HCT116 (cell line): ENCODE data around the gene MYO7B. TPM values are rescaled to one million over a fixed set of nuclear protein-coding genes. Genes with fewer than 3 reads are reported as not detected.

Experiments
- ATAC-seq: fragments of 200-7000 bp; cut with Tn5 transposase; 2 replicates; pipeline ENCODE4 v1.9.1; 2020; ENCODE audit warnings: mild to moderate bottlenecking, moderate library complexity
- BruUV-seq: library from RNA; stranded (reverse); fragments of 400-500 nt; replicated peaks from 2 replicates; lab custom pipeline; 2021; lab: Mats Ljungman, UMichigan
- CTCF ChIA-PET: fragments of 300-600 bp; sonication (Branson Sonifier 250); formaldehyde crosslinking; loops from one replicate; lab custom pipeline; 2021; ENCODE audit warnings: antibody characterized with exemption; lab: Charles Lee
- POLR2A ChIA-PET: fragments of 300-600, 350-600 bp; sonication (Branson Sonifier 250); formaldehyde crosslinking; loops from one replicate; lab custom pipeline; 2021; ENCODE audit warnings: antibody characterized with exemption; lab: Charles Lee
- RAD21 ChIA-PET, 2 experiments: fragments of 300-600 bp; sonication (Branson Sonifier 250); formaldehyde crosslinking; loops; one replicate each; lab custom pipeline; 2023; ENCODE audit warnings: low total read pairs in 2 of 2; ENCODE audit not compliant: uncharacterized antibody in 2 of 2, unreplicated experiment in 2 of 2, low non-redundant PET in 1 of 2; lab: Charles Lee
- DNase-seq: peaks from one replicate; pipeline ENCODE4 v3.0.0-alpha.2; 2010; ENCODE audit warnings: low read depth, low spot score
- H2AFZ ChIP-seq: fragments of 200-600 bp; shearing (Covaris generic), sonication (generic); 2 replicates; pipeline ENCODE4 v1.6.1; 2017; ENCODE audit warnings: low read depth, mixed run types, mixed read lengths, antibody characterized with exemption, low read length; ENCODE audit not compliant: poor library complexity, severe bottlenecking
- H3K27ac ChIP-seq: 2 replicates; pipeline ENCODE4 v1.5.1; 2012; ENCODE audit warnings: low read depth, low read length
- H3K27me3 ChIP-seq: fragments of 200-600 bp; sonication (generic); 2 replicates; pipeline ENCODE4 v1.6.1; 2016; ENCODE audit warnings: mixed run types, low read length, mixed read lengths; ENCODE audit not compliant: insufficient read depth
- H3K36me3 ChIP-seq, 2 experiments: fragments of 200-500 bp in 1 of 2; fragments of 200-600 bp in 1 of 2; sonication (Bioruptor generic) in 1 of 2; sonication (generic) in 1 of 2; 2 replicates each; pipeline versions ENCODE4 v1.5.1 to v1.6.1; 2014 to 2016; ENCODE audit warnings: low read length in 2 of 2, inconsistent platforms in 1 of 2, mixed read lengths in 1 of 2, mixed run types in 1 of 2; ENCODE audit not compliant: insufficient read depth in 2 of 2, control insufficient read depth in 1 of 2
- H3K4me1 ChIP-seq, 2 experiments: fragments of 200-600 bp in 1 of 2; sonication (generic) in 1 of 2; 2 replicates each; pipeline versions ENCODE4 v1.5.1 to v1.6.1; 2012 to 2017; ENCODE audit warnings: low read length in 2 of 2, inconsistent platforms in 1 of 2, mild to moderate bottlenecking in 1 of 2, mixed read lengths in 1 of 2, mixed run types in 1 of 2, moderate library complexity in 1 of 2; ENCODE audit not compliant: insufficient read depth in 2 of 2, control insufficient read depth in 1 of 2
- H3K4me2 ChIP-seq: fragments of 200-600 bp; sonication (generic); 2 replicates; pipeline ENCODE4 v1.6.1; 2017; ENCODE audit warnings: mixed run types, low read length, mixed read lengths
- H3K4me3 ChIP-seq, 2 experiments: fragments of 200-600 bp in 1 of 2; sonication (generic) in 1 of 2; replicated peaks in 1 of 2; 2 replicates each; pipeline ENCODE4 v1.5.1; 2011 to 2016; ENCODE audit warnings: low read length in 2 of 2, control low read depth in 1 of 2, low read depth in 1 of 2, mild to moderate bottlenecking in 1 of 2, mixed read lengths in 1 of 2, mixed run types in 1 of 2
- H3K79me2 ChIP-seq: fragments of 200-600 bp; sonication (generic); 2 replicates; pipeline ENCODE4 v1.6.1; 2017; ENCODE audit warnings: mild to moderate bottlenecking, mixed run types, low read length, moderate library complexity, mixed read lengths; ENCODE audit not compliant: insufficient read depth
- H3K9ac ChIP-seq: fragments of 200-600 bp; sonication (generic); 2 replicates; pipeline ENCODE4 v1.6.1; 2016; ENCODE audit warnings: low read length, mixed read lengths
- H3K9me2 ChIP-seq: fragments of 200-600 bp; sonication (generic), shearing (Covaris generic); 2 replicates; pipeline ENCODE4 v1.6.1; 2017; ENCODE audit warnings: mixed run types, mild to moderate bottlenecking, moderate library complexity; ENCODE audit not compliant: insufficient read depth
- H3K9me3 ChIP-seq, 2 experiments: fragments of 200-500 bp in 1 of 2; fragments of 200-600 bp in 1 of 2; sonication (Bioruptor generic) in 1 of 2; sonication (generic) in 1 of 2; 2 replicates each; pipeline ENCODE4 v1.6.1; 2014 to 2017; ENCODE audit warnings: low read length in 2 of 2, mixed read lengths in 2 of 2, inconsistent platforms in 1 of 2, low read depth in 1 of 2, mild to moderate bottlenecking in 1 of 2, mixed run types in 1 of 2, moderate library complexity in 1 of 2; ENCODE audit not compliant: control insufficient read depth in 1 of 2, insufficient read depth in 1 of 2
- H4K20me1 ChIP-seq: fragments of 200-600 bp; sonication (generic), shearing (Covaris generic); 2 replicates; pipeline ENCODE4 v1.6.1; 2017; ENCODE audit warnings: mixed run types, mild to moderate bottlenecking, moderate library complexity; ENCODE audit not compliant: insufficient read depth
- CBX3 ChIP-seq: IDR thresholded peaks from 2 replicates; pipeline ENCODE4 v1.6.1; 2012; ENCODE audit warnings: low read depth
- CEBPB ChIP-seq: IDR thresholded peaks from 2 replicates; pipeline ENCODE4 v1.6.1; 2012; ENCODE audit warnings: low read depth
- ELF1 ChIP-seq: IDR thresholded peaks from 2 replicates; pipeline ENCODE4 v1.6.1; 2012; ENCODE audit warnings: low read depth, borderline replicate concordance
- FOSL1 ChIP-seq: IDR thresholded peaks from 2 replicates; pipeline ENCODE4 v1.6.1; 2012; ENCODE audit warnings: low read depth
- POLR2A ChIP-seq: IDR thresholded peaks from 2 replicates; pipeline ENCODE4 v1.7.0; 2011; ENCODE audit warnings: borderline replicate concordance; ENCODE audit not compliant: insufficient read depth, insufficient read length; ENCODE audit errors: extremely low read depth
- SRF ChIP-seq: IDR thresholded peaks from 2 replicates; pipeline ENCODE4 v1.6.1; 2012; ENCODE audit warnings: low read depth
- ZFX ChIP-seq: fragments of 450-650 bp; IDR thresholded peaks from 2 replicates; pipeline ENCODE4 v1.6.1; 2017
- intact Hi-C: fragments of 100-400 bp; cut with micrococcal nuclease; formaldehyde crosslinking; loops from 2 replicates; pipeline ENCODE4 v1.10.0; 2022
- total RNA-seq: library from RNA; stranded (reverse); gene quantifications from one replicate; pipeline ENCODE4 v1.2.1, GENCODE V29; 2021; ENCODE audit not compliant: unreplicated experiment
- TF ChIP-seq, protein P1 (sequence below): IDR thresholded peaks from 2 replicates; pipeline ENCODE4 v1.6.1; 2012

Gene MYO7B
- total RNA-seq, 1 experiment from 2014 or later: 0.07 TPM

DNA sequence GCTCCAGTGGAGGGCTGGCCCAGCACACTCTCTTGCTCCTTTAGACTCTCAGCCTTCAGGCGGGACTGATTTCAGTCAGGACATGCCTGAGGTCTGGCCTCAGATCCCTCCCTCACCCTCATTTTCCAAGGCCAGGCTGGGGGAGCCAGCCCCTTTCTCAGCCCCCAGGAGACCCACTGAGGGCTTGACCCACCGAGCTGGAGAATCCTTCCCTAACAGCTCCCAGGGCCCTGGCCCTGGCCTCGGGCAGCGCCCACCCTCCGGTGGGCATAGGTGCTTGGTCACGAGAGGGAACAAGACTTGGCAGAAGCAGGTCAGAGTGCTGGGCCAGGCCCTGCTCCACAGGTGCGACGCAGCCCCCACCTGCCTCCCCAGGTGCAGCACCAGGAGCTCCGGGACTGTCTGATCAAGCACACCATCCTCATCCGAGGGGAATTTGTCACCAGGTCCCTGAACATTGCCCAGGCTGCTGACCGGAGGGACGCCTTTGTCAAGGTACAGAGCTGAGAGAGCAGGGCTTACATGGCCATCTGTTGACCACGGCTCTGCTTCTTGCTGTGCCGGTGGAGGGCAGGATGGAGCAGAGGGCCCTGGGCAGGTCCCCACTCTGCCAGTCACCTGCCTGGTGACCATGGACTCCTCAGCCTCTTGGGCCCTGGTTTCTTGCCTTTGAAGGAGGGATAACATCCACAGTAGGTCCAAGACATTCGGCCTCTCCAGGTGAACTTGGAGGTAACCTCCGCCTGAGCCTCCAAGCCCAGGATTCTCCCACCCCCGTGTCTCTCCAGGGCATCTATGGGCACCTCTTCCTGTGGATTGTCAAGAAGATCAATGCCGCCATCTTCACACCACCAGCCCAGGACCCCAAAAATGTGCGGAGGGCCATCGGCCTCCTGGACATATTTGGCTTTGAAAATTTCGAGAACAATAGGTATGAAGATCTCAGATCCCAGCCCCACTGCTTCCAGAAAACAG is 46.3 kb downstream of the MYO7B start:
- intact Hi-C loops: no loop called here
- no peaks in the 10 kb centered on the region for H3K9me2 ChIP-seq
- no TSS peak for BruUV-seq
- H3K4me3 ChIP-seq: no peak overlapping the region
- no peak overlapping the region for H3K9ac ChIP-seq
- no peaks in the 10 kb centered on the region for H3K9me3 ChIP-seq
- POLR2A ChIA-PET: no interaction called here
- no peaks in the 10 kb centered on the region for H3K27me3 ChIP-seq
- CTCF ChIA-PET: interaction anchor here (1.4 kb wide), 1 partner anchor 10 kb away, joined by 7 read pairs; no protein-coding TSS in a partner anchor
- H3K27ac ChIP-seq: no peak overlapping the region
- ATAC-seq (no peak), DNase-seq (no peak)
- no peaks in the 10 kb centered on the region for H3K79me2 ChIP-seq
- RAD21 ChIA-PET: no interaction called here
- no peak overlapping the region for H2AFZ ChIP-seq
- no peak for TF ChIP-seq POLR2A
- TF ChIP-seq CEBPB: no peak
- no peak for TF ChIP-seq ZFX
- TF ChIP-seq SRF: no peak
- TF ChIP-seq FOSL1: no peak
- TF ChIP-seq ELF1: no peak
- TF ChIP-seq, protein P1, sequence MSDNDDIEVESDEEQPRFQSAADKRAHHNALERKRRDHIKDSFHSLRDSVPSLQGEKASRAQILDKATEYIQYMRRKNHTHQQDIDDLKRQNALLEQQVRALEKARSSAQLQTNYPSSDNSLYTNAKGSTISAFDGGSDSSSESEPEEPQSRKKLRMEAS: no peak
- TF ChIP-seq CBX3: no peak
- no peaks in the 10 kb centered on the region for H3K4me1 ChIP-seq
- no peaks in the 10 kb centered on the region for H4K20me1 ChIP-seq
- H3K4me2 ChIP-seq: no peak overlapping the region
- no peaks in the 10 kb centered on the region for H3K36me3 ChIP-seq
